ENCODE measurements around the gene OR4F16.
"Not testable (repeated sequence)": the region's sequence is repeated elsewhere in the genome, so short reads cannot be mapped to it uniquely, and the experiment has no call there.

The OR4F16 gene

GRCh38 chr1:686554-686953 is at the start of gene OR4F16:
OR4F16 (minus strand) TSS chr1:686654; CDS start chr1:686654, 0 bp downstream.
- not testable (repeated sequence) for DNase-seq

DNA sequence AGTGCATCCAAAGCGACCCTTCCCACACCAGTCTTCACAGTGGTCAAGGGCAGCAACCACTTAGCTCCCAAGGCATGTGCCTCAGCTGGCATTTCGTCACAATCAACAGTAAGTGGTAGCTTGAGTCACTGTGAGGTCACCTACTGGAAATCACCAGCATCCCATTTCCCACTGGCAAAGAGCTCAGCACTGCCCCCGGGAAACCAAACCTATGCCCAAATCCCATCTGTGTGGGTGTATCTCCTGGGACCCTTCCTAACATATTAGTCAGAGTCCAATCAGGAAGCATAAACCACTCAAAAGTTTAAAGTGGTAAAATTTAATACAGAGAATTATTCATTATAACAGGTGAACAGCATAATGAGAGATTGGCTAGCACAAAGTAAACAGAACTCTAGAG is 47.2 kb upstream of the OR4F16 start:
- not testable (repeated sequence) for DNase-seq

GRCh38 chr1:727040-727439 is 40.6 kb upstream of the OR4F16 start:
- not testable (repeated sequence) for DNase-seq
